K562 (cell line): ENCODE measurements around the gene CARM1. TPM values are rescaled to one million over a fixed set of nuclear protein-coding genes. Genes with fewer than 3 reads are reported as not detected.
A peak's percentile ranks its signal among the peaks of the same experiment; 100 is the strongest.

Source experiments
- ATAC-seq: fragments of 200-7000 bp; cut with Tn5 transposase; 3 replicates; pipeline ENCODE4 v1.9.1; 2020; ENCODE audit warnings: moderate library complexity
- BruUV-seq: library from RNA; stranded (reverse); fragments of 400-500 nt; replicated peaks from 2 replicates; lab custom pipeline; 2021; lab: Mats Ljungman, UMichigan
- CTCF ChIA-PET: fragments of 300-600 bp; formaldehyde crosslinking; extraction: SDS; loops from one replicate; lab custom pipeline; 2021; ENCODE audit warnings: low intra/inter-chr PET ratio; lab: Yijun Ruan, JAX
- POLR2A ChIA-PET: fragments of 300-600, 350-650 bp; sonication (Branson Sonifier 250); formaldehyde crosslinking; extraction: SDS; loops from one replicate; lab custom pipeline; 2021; ENCODE audit warnings: antibody characterized with exemption, inconsistent platforms; lab: Yijun Ruan, JAX
- DNase-seq, 4 experiments: peaks; one replicate each; pipeline versions ENCODE4 v3.0.0 to v3.0.0-alpha.2; 2011 to 2018; ENCODE audit warnings: low spot score in 3 of 4, mixed read lengths in 3 of 4; ENCODE audit errors: extremely low read depth in 1 of 4
- FAIRE-seq: peaks from 2 replicates; lab custom pipeline; 2011; peaks lifted over from hg19 to GRCh38; lab: Jason Lieb, UNC
- H2AFZ ChIP-seq: 2 replicates; pipeline ENCODE4 v1.6.0; 2011; ENCODE audit warnings: low read depth, low read length, control low read depth, inconsistent platforms
- H3K27ac ChIP-seq: fragments of 200-600 bp; 3 replicates; pipeline ENCODE4 v1.8.0; 2011; ENCODE audit warnings: low read depth, mild to moderate bottlenecking, control low read depth, inconsistent platforms, low read length, moderate library complexity, mixed read lengths; ENCODE audit errors: extremely low read depth
- H3K27me3 ChIP-seq, 2 experiments: fragments of 300-600 bp in 1 of 2; 2 replicates in 1 of 2; 3 replicates in 1 of 2; pipeline versions ENCODE4 v1.6.0 to v1.8.0; 2011; ENCODE audit warnings: inconsistent platforms in 2 of 2, low read length in 2 of 2, mild to moderate bottlenecking in 1 of 2, mixed read lengths in 1 of 2, moderate library complexity in 1 of 2; ENCODE audit not compliant: control insufficient read depth in 2 of 2, insufficient read depth in 2 of 2
- H3K36me3 ChIP-seq: fragments of 300-600 bp; 3 replicates; pipeline ENCODE4 v1.8.0; 2011; ENCODE audit warnings: mild to moderate bottlenecking, low read length, inconsistent platforms; ENCODE audit not compliant: control insufficient read depth, insufficient read depth
- H3K4me1 ChIP-seq, 2 experiments: fragments of 200-600 bp in 1 of 2; replicated peaks in 1 of 2; 2 replicates in 1 of 2; 3 replicates in 1 of 2; pipeline versions ENCODE4 v1.5.1 to v1.8.0; 2011; ENCODE audit warnings: inconsistent platforms in 2 of 2, low read length in 2 of 2, mild to moderate bottlenecking in 1 of 2, mixed read lengths in 1 of 2, moderate library complexity in 1 of 2; ENCODE audit not compliant: control insufficient read depth in 2 of 2, insufficient read depth in 2 of 2
- H3K4me2 ChIP-seq: 2 replicates; pipeline ENCODE4 v1.6.1; 2011; ENCODE audit warnings: low read length, control low read depth, inconsistent platforms, mixed read lengths; ENCODE audit not compliant: insufficient read depth
- H3K4me3 ChIP-seq: fragments of 200-600 bp; sonication (generic), shearing (Covaris generic); 2 replicates; pipeline ENCODE4 v1.5.1; 2016; ENCODE audit warnings: control low read depth, inconsistent platforms
- H3K79me2 ChIP-seq: fragments of 200-600 bp; 3 replicates; pipeline ENCODE4 v1.8.0; 2011; ENCODE audit warnings: low read length, inconsistent platforms; ENCODE audit not compliant: control insufficient read depth, insufficient read depth
- H3K9ac ChIP-seq, 2 experiments: 2 replicates each; pipeline versions ENCODE4 v1.6.0 to v1.6.1; 2011; ENCODE audit warnings: low read depth in 2 of 2, low read length in 2 of 2, control low read depth in 1 of 2, inconsistent platforms in 1 of 2, mild to moderate bottlenecking in 1 of 2, mixed read lengths in 1 of 2; ENCODE audit not compliant: insufficient read depth in 1 of 2
- H3K9me1 ChIP-seq: one replicate; pipeline ENCODE4 v1.6.0; 2011; ENCODE audit warnings: inconsistent platforms, mild to moderate bottlenecking, low read length, moderate library complexity; ENCODE audit not compliant: control insufficient read depth, insufficient read depth
- H3K9me3 ChIP-seq: replicated peaks from 2 replicates; pipeline ENCODE4 v1.5.1; 2011; ENCODE audit warnings: low read depth, low read length, inconsistent platforms; ENCODE audit not compliant: control insufficient read depth, insufficient read depth
- H4K20me1 ChIP-seq: replicated peaks from 2 replicates; pipeline ENCODE4 v1.6.1; 2011; ENCODE audit warnings: low read length, inconsistent platforms, mixed read lengths; ENCODE audit not compliant: control insufficient read depth, insufficient read depth
- BCOR ChIP-seq: fragments of 450-650 bp; IDR thresholded peaks from 2 replicates; pipeline ENCODE4 v1.6.1; 2016
- BRF2 ChIP-seq: IDR thresholded peaks from 3 replicates; pipeline ENCODE4 v1.6.1; 2011; ENCODE audit warnings: borderline replicate concordance, mild to moderate bottlenecking; ENCODE audit not compliant: insufficient read length, insufficient read depth
- C11orf30 ChIP-seq: fragments of 450-650 bp; IDR thresholded peaks from 2 replicates; pipeline ENCODE4 v1.6.1; 2016; ENCODE audit warnings: low read depth, mild to moderate bottlenecking
- CC2D1A ChIP-seq: fragments of 450-650 bp; IDR thresholded peaks from 2 replicates; pipeline ENCODE4 v1.6.1; 2017; ENCODE audit warnings: mild to moderate bottlenecking
- CREB1 ChIP-seq, 2 experiments: sonication (generic) in 1 of 2; formaldehyde crosslinking in 1 of 2; IDR thresholded peaks; 2 replicates each; pipeline versions ENCODE4 v1.6.1 to v1.8.0; 2012 to 2022; ENCODE audit warnings: inconsistent platforms in 1 of 2, mild to moderate bottlenecking in 1 of 2, missing genetic modification reagents in 1 of 2, moderate library complexity in 1 of 2
- CXXC5 ChIP-seq: fragments of 250-450 bp; sonication (Bioruptor Pico); IDR thresholded peaks from 2 replicates; pipeline ENCODE4 v1.8.0; 2022; ENCODE audit warnings: inconsistent platforms, mild to moderate bottlenecking, moderate library complexity
- ELK1 ChIP-seq: sonication (generic); formaldehyde crosslinking; IDR thresholded peaks from 2 replicates; pipeline ENCODE4 v1.8.1; 2022; ENCODE audit warnings: missing genetic modification reagents
- EZH2 ChIP-seq: IDR thresholded peaks from 2 replicates; pipeline ENCODE4 v1.6.1; 2012; ENCODE audit warnings: low read depth, mild to moderate bottlenecking, inconsistent platforms, low read length, borderline replicate concordance
- KAT8 ChIP-seq: fragments of 450-650 bp; IDR thresholded peaks from 2 replicates; pipeline ENCODE4 v1.6.1; 2016; ENCODE audit warnings: low read depth, mild to moderate bottlenecking
- OTX1 ChIP-seq: fragments of 450-650 bp; formaldehyde crosslinking; IDR thresholded peaks from 2 replicates; pipeline ENCODE4 v1.4.0; 2022; ENCODE audit warnings: mild to moderate bottlenecking
- PHF8 ChIP-seq: fragments of 200-600 bp; sonication (generic); IDR thresholded peaks from 2 replicates; pipeline ENCODE4 v1.6.1; 2012; ENCODE audit warnings: mixed run types, mild to moderate bottlenecking, inconsistent platforms, low read length, moderate library complexity, borderline replicate concordance
- PYGO2 ChIP-seq: fragments of 450-650 bp; IDR thresholded peaks from 2 replicates; pipeline ENCODE4 v1.6.1; 2016; ENCODE audit warnings: mild to moderate bottlenecking, missing genetic modification characterization, moderate library complexity, missing compliant biosample characterization
- RFX7 ChIP-seq: fragments of 250-450 bp; sonication (Bioruptor Pico); IDR thresholded peaks from 2 replicates; pipeline ENCODE4 v1.5.1; 2021; ENCODE audit warnings: mild to moderate bottlenecking
- SIN3A ChIP-seq, 2 experiments: fragments of 150-350 bp in 1 of 2; IDR thresholded peaks; 2 replicates each; pipeline ENCODE4 v1.6.1; 2011 to 2016; ENCODE audit warnings: borderline replicate concordance in 2 of 2, low read depth in 2 of 2, low read length in 2 of 2, mild to moderate bottlenecking in 2 of 2, moderate library complexity in 2 of 2; ENCODE audit not compliant: control insufficient read depth in 1 of 2
- SP1 ChIP-seq: sonication (generic); formaldehyde crosslinking; IDR thresholded peaks from 2 replicates; pipeline ENCODE4 v1.8.1; 2022; ENCODE audit warnings: mild to moderate bottlenecking, missing genetic modification reagents
- TFAM ChIP-seq: fragments of 250-450 bp; sonication (Bioruptor Pico); conservative IDR thresholded peaks from 2 replicates; pipeline ENCODE4 v1.5.0; 2021; ENCODE audit warnings: mild to moderate bottlenecking, moderate library complexity
- TFE3 ChIP-seq: fragments of 450-650 bp; formaldehyde crosslinking; IDR thresholded peaks from 2 replicates; pipeline ENCODE4 v1.4.0; 2020; ENCODE audit warnings: mild to moderate bottlenecking, mixed read lengths
- ZNF165 ChIP-seq: fragments of 250-450 bp; sonication (Bioruptor Pico); IDR thresholded peaks from 2 replicates; pipeline ENCODE4 v1.4.0; 2020; ENCODE audit warnings: borderline replicate concordance
- ZNF232 ChIP-seq: sonication (generic); formaldehyde crosslinking; IDR thresholded peaks from 2 replicates; pipeline ENCODE4 v1.8.0; 2022; ENCODE audit warnings: mild to moderate bottlenecking, missing genetic modification reagents
- ZNF263 ChIP-seq: sonication (generic); formaldehyde crosslinking; IDR thresholded peaks from 2 replicates; pipeline ENCODE4 v1.8.0; 2022; ENCODE audit warnings: mild to moderate bottlenecking, missing genetic modification reagents, borderline replicate concordance
- WGBS: fragments of 100-300 bp; shearing (Covaris generic); methylation state at CpG from one replicate; pipeline ENCODE4 v1.1.6; 2016; ENCODE audit warnings: low coverage, mixed read lengths; ENCODE audit not compliant: insufficient coverage; ENCODE audit errors: missing lambda C conversion rate; 5-methylcytosine and 5-hydroxymethylcytosine counted together
- in situ Hi-C: fragments of 300-500 bp; cut with MboI; formaldehyde crosslinking; loops from 4 replicates; pipeline ENCODE4 v1.15.0; 2018; ENCODE audit warnings: inconsistent platforms, mixed read lengths
- intact Hi-C: fragments of 100-400 bp; cut with micrococcal nuclease; formaldehyde crosslinking; loops from 2 replicates; pipeline ENCODE4 v1.14.2; 2022
- polyA plus RNA-seq, 8 experiments: library from polyadenylated mRNA; depleted of rRNA in 4 of 8; stranded (reverse) in 5 of 8; unstranded in 3 of 8; fragments of >200 nt; fragmentation: Nextera tagmentation in 2 of 8; fragmentation: Illumina TruSeq in 1 of 8; extraction: Ambion mirVana in 2 of 8; extraction: Trizol in 1 of 8; gene quantifications; 2 replicates each; pipeline versions ENCODE4 v1.2.1 to v1.2.3, GENCODE V29; 2011 to 2014; ENCODE audit warnings: inconsistent platforms in 1 of 8, missing spikeins in 1 of 8
- total RNA-seq, 7 experiments: library from RNA; depleted of rRNA in 6 of 7; stranded (reverse); fragments of >200 nt in 6 of 7; fragmentation: Illumina TruSeq in 2 of 7; extraction: Trizol in 2 of 7; gene quantifications; 2 replicates each; pipeline versions ENCODE4 v1.2.1 to v1.2.3, GENCODE V29; 2011 to 2021; ENCODE audit warnings: low replicate concordance in 1 of 7

Gene CARM1
- total and polyA plus RNA-seq, 9 of the 15 experiments (the other 6 are each of a cell fraction or from before 2014, with no cell fraction given) = 0.36 to 86.0 (median 29.7) TPM

GRCh38 chr19:10862561-10863106 lies 8.7 kb upstream of the CARM1 start:
- Histone ChIP-seq H3K9me3 (no peaks in the 10 kb centered on the region), H3K4me1 (peaks cover 24 to 31% of the 10 kb centered on the region in 2 experiments; a peak in 4 of 5 replicates), H3K27me3 (no peaks in the 10 kb centered on the region), H3K4me2 (peak overlapping the region; percentile 74), H3K27ac (peak overlapping the region; percentile 46; the same call in 1 of the 3 replicates), H4K20me1 (no peaks in the 10 kb centered on the region), H3K9ac (peak overlapping the region; percentile 14 to 79; a peak in 3 of 4 replicates), H3K9me1 (no peaks in the 10 kb centered on the region), H2AFZ (peak overlapping the region; percentile 63), H3K79me2 (no peaks in the 10 kb centered on the region), H3K4me3 (no peak overlapping the region), H3K36me3 (no peaks in the 10 kb centered on the region)
- ATAC-seq (peak; percentile 25; the same call in 2 of the 3 replicates), DNase-seq (peak; percentile 42 to 64 (median 46)), FAIRE-seq (peak; percentile 44)
- ChIA-PET CTCF (interaction anchor here (0.7 kb wide), 1 partner anchor 9 kb away, joined by 3 read pairs; no protein-coding TSS in a partner anchor), POLR2A (interaction anchor here (0.9 to 3.8 kb wide), 3 partner anchors 19 to 42 kb away, joined by 3 to 20 read pairs (median 3); partner anchors contain the start of gene TMED1)
- no TSS peak for BruUV-seq
- intact Hi-C loops (no loop called here), in situ Hi-C loops (no loop called here)
- WGBS = 26% methylated on average over 6 of the region's 6 CpGs
- no peak for TF ChIP-seq TFE3
- no peak for TF ChIP-seq KAT8
- no peak for TF ChIP-seq BRF2
- TF ChIP-seq BCOR = peak; percentile 72
- TF ChIP-seq ZNF232 (CRISPR knock-in tag) = no peak
- TF ChIP-seq EZH2 = no peak
- TF ChIP-seq ZNF263 = peak; percentile 99
- TF ChIP-seq ZNF165 = no peak
- no peak for TF ChIP-seq SP1 (CRISPR knock-in tag)
- TF ChIP-seq CC2D1A = no peak
- no peak for TF ChIP-seq ELK1 (CRISPR knock-in tag)
- no peak for TF ChIP-seq CREB1 (IDR thresholded peaks at IDR 0.05)
- TF ChIP-seq CREB1 (CRISPR knock-in tag; IDR thresholded peaks at IDR 0.05) = no peak
- no peak for TF ChIP-seq C11orf30
- TF ChIP-seq TFAM (CRISPR knock-in tag) = no peak
- TF ChIP-seq OTX1 (CRISPR knock-in tag) = no peak
- no peak; the same call in 1 of the 2 replicates for TF ChIP-seq PHF8
- TF ChIP-seq CXXC5 (CRISPR knock-in tag) = 0 out of 2 replicates have a peak, but pooled peaks have one; percentile 2
- TF ChIP-seq RFX7 (CRISPR knock-in tag) = no peak
- no peak for TF ChIP-seq SIN3A (IDR thresholded peaks at IDR 0.05; ENCODE audit: borderline replicate concordance in 2 of 2, control insufficient read depth in 1 of 2, low read depth in 2 of 2, low read length in 2 of 2)
- TF ChIP-seq PYGO2 (tag) = no peak
